C4-2B (cell line): ENCODE results near the gene SERINC5.

Experiments
- CTCF ChIP-seq: fragments of 450-650 bp; conservative IDR thresholded peaks from 2 replicates; pipeline ENCODE4 v1.5.1; 2017; ENCODE audit warnings: mild to moderate bottlenecking
- ZFX ChIP-seq: fragments of 450-650 bp; IDR thresholded peaks from 2 replicates; pipeline ENCODE4 v1.6.1; 2017

- TF ChIP-seq CTCF = no peak
- no peak for TF ChIP-seq ZFX
These were observed 94.7 kb downstream of the SERINC5 start for GRCh38 chr5:80161165-80161564.
